HepG2 (cell line): Measurements from ENCODE around the gene CSTB. TPM values are rescaled to one million over a fixed set of nuclear protein-coding genes. Genes with fewer than 3 reads are reported as not detected.

Experiments used
- ATAC-seq: fragments of 200-7000 bp; cut with Tn5 transposase; 3 replicates; pipeline ENCODE4 v1.9.1; 2020; ENCODE audit warnings: mild to moderate bottlenecking, moderate library complexity
- BruUV-seq: library from RNA; stranded (reverse); fragments of 400-500 nt; replicated peaks from 2 replicates; lab custom pipeline; 2021; lab: Mats Ljungman, UMichigan
- CTCF ChIA-PET: fragments of 300-600 bp; formaldehyde crosslinking; extraction: SDS; loops from one replicate; lab custom pipeline; 2021; ENCODE audit warnings: low total read pairs, inconsistent platforms, low intra/inter-chr PET ratio; lab: Yijun Ruan, JAX
- POLR2A ChIA-PET: fragments of 350-600 bp; sonication (Branson Sonifier 250); formaldehyde crosslinking; loops from one replicate; lab custom pipeline; 2020; ENCODE audit warnings: antibody characterized with exemption, inconsistent platforms; lab: Yijun Ruan, JAX
- DNase-seq: peaks from one replicate; pipeline ENCODE4 v3.0.0-alpha.2; 2015; ENCODE audit warnings: low spot score
- FAIRE-seq: peaks from 3 replicates; lab custom pipeline; 2011; peaks lifted over from hg19 to GRCh38; lab: Jason Lieb, UNC
- H2AFZ ChIP-seq: one replicate; pipeline ENCODE4 v1.6.1; 2011; ENCODE audit warnings: low read length, inconsistent platforms
- H3K27ac ChIP-seq: fragments of 300-600 bp; 3 replicates; pipeline ENCODE4 v1.8.0; 2011; ENCODE audit warnings: mixed run types, mild to moderate bottlenecking, mixed read lengths, low read length, inconsistent platforms; ENCODE audit not compliant: insufficient read depth; ENCODE audit errors: extremely low read length
- H3K27me3 ChIP-seq, 2 experiments: fragments of 200-600 bp in 1 of 2; 2 replicates in 1 of 2; 3 replicates in 1 of 2; pipeline versions ENCODE4 v1.6.0 to v1.8.0; 2011; ENCODE audit warnings: low read length in 2 of 2, mild to moderate bottlenecking in 2 of 2, moderate library complexity in 2 of 2, inconsistent platforms in 1 of 2; ENCODE audit not compliant: insufficient read depth in 2 of 2, control insufficient read depth in 1 of 2
- H3K36me3 ChIP-seq, 2 experiments: fragments of 200-600 bp in 1 of 2; replicated peaks in 1 of 2; 2 replicates in 1 of 2; 3 replicates in 1 of 2; pipeline versions ENCODE4 v1.5.1 to v1.8.0; 2011; ENCODE audit warnings: low read length in 2 of 2, inconsistent platforms in 1 of 2; ENCODE audit not compliant: insufficient read depth in 2 of 2, control insufficient read depth in 1 of 2
- H3K4me1 ChIP-seq: 2 replicates; pipeline ENCODE4 v1.5.1; 2012; ENCODE audit warnings: low read length, inconsistent platforms; ENCODE audit not compliant: insufficient read depth
- H3K4me2 ChIP-seq: 2 replicates; pipeline ENCODE4 v1.6.0; 2011; ENCODE audit warnings: low read depth, low read length, inconsistent platforms
- H3K4me3 ChIP-seq, 3 experiments: fragments of 200-600 bp in 1 of 3; sonication (generic), shearing (Covaris generic) in 1 of 3; replicated peaks in 1 of 3; 2 replicates each; pipeline ENCODE4 v1.5.1; 2011 to 2016; ENCODE audit warnings: low read length in 3 of 3, inconsistent platforms in 2 of 3, low read depth in 2 of 3, mild to moderate bottlenecking in 2 of 3, control low read depth in 1 of 3, mixed read lengths in 1 of 3; ENCODE audit not compliant: insufficient read depth in 1 of 3
- H3K79me2 ChIP-seq: one replicate; pipeline ENCODE4 v1.6.1; 2011; ENCODE audit warnings: low read length, inconsistent platforms; ENCODE audit not compliant: insufficient read depth
- H3K9ac ChIP-seq: 2 replicates; pipeline ENCODE4 v1.6.0; 2011; ENCODE audit warnings: mild to moderate bottlenecking, low read depth, low read length, inconsistent platforms; ENCODE audit not compliant: insufficient read depth
- H3K9me3 ChIP-seq: 2 replicates; pipeline ENCODE4 v1.5.1; 2012; ENCODE audit warnings: mild to moderate bottlenecking, low read length
- H4K20me1 ChIP-seq: 2 replicates; pipeline ENCODE4 v1.6.0; 2011; ENCODE audit warnings: inconsistent platforms, mild to moderate bottlenecking, low read length, moderate library complexity; ENCODE audit not compliant: insufficient read depth
- FOXM1 ChIP-seq: sonication (generic); formaldehyde crosslinking; IDR thresholded peaks from 2 replicates; pipeline ENCODE4 v1.5.0; 2020; ENCODE audit warnings: missing genetic modification reagents
- MATR3 ChIP-seq: sonication (generic); formaldehyde crosslinking; IDR thresholded peaks from 2 replicates; pipeline ENCODE4 v1.4.0; 2020; ENCODE audit warnings: missing genetic modification reagents
- SP2 ChIP-seq: sonication (generic); formaldehyde crosslinking; IDR thresholded peaks from 2 replicates; pipeline ENCODE4 v1.5.1; 2020; ENCODE audit warnings: mild to moderate bottlenecking, missing genetic modification reagents
- TBL1XR1 ChIP-seq: fragments of 150-350 bp; IDR thresholded peaks from 2 replicates; pipeline ENCODE4 v1.6.1; 2014; ENCODE audit warnings: borderline replicate concordance, low read length; ENCODE audit not compliant: partially characterized antibody
- ZFX ChIP-seq: sonication (generic); formaldehyde crosslinking; IDR thresholded peaks from 2 replicates; pipeline ENCODE4 v1.4.0; 2020; ENCODE audit warnings: mild to moderate bottlenecking, low read depth, missing genetic modification reagents, moderate library complexity
- ZNF12 ChIP-seq: sonication (generic); formaldehyde crosslinking; IDR thresholded peaks from 2 replicates; pipeline ENCODE4 v1.5.0; 2020; ENCODE audit warnings: missing genetic modification reagents
- ZNF256 ChIP-seq: sonication (generic); formaldehyde crosslinking; conservative IDR thresholded peaks from 2 replicates; pipeline ENCODE4 v1.4.0; 2020; ENCODE audit warnings: missing genetic modification reagents
- ZNF343 ChIP-seq: sonication (generic); formaldehyde crosslinking; IDR thresholded peaks from 2 replicates; pipeline ENCODE4 v1.4.0; 2020; ENCODE audit warnings: mild to moderate bottlenecking, missing genetic modification reagents
- ZNF451 ChIP-seq: sonication (generic); formaldehyde crosslinking; IDR thresholded peaks from 2 replicates; pipeline ENCODE4 v1.5.0; 2020; ENCODE audit warnings: mild to moderate bottlenecking, missing genetic modification reagents
- WGBS: methylation state at CpG from one replicate; pipeline ENCODE4 v1.1.6; 2017; ENCODE audit warnings: low lambda C conversion rate; 5-methylcytosine and 5-hydroxymethylcytosine counted together
- in situ Hi-C: cut with HindIII; loops from 2 replicates; pipeline ENCODE4 v1.10.0; 2017; ENCODE audit warnings: low pct_unique_long_range_greater_than_20kb; ENCODE audit not compliant: extremely low pct_ligation_motif_present
- intact Hi-C: fragments of 100-400 bp; cut with micrococcal nuclease; formaldehyde crosslinking; loops from one replicate; pipeline ENCODE4 v1.10.0; 2022; ENCODE audit not compliant: unreplicated experiment
- polyA plus RNA-seq, 8 experiments: library from polyadenylated mRNA; depleted of rRNA in 3 of 8; stranded (reverse) in 7 of 8; unstranded in 1 of 8; fragments of >200 nt; fragmentation: Illumina TruSeq in 4 of 8; extraction: Trizol in 4 of 8; gene quantifications; 2 replicates each; pipeline versions ENCODE4 v1.2.1 to v1.2.3, GENCODE V29; 2011 to 2016; ENCODE audit warnings: low read depth in 4 of 8, missing spikeins in 1 of 8, mixed read lengths in 1 of 8; ENCODE audit not compliant: insufficient read depth in 1 of 8
- total RNA-seq, 5 experiments: library from RNA; depleted of rRNA; stranded (reverse); fragments of >200 nt; fragmentation: Illumina TruSeq; extraction: Trizol; gene quantifications; 2 replicates each; pipeline ENCODE4 v1.2.3, GENCODE V29; 2016; ENCODE audit warnings: low read depth in 1 of 5
- TF ChIP-seq, protein P1 (sequence below): sonication (generic); formaldehyde crosslinking; IDR thresholded peaks from 2 replicates; pipeline ENCODE4 v1.9.0; 2021; ENCODE audit warnings: missing genetic modification reagents, borderline replicate concordance
- TF ChIP-seq, protein P2 (sequence below), 2 experiments: sonication (generic) in 1 of 2; formaldehyde crosslinking in 1 of 2; IDR thresholded peaks; 2 replicates each; pipeline versions ENCODE4 v1.4.0 to v1.6.1; 2018 to 2020; ENCODE audit warnings: missing genetic modification reagents in 2 of 2, borderline replicate concordance in 1 of 2, low read depth in 1 of 2, mild to moderate bottlenecking in 1 of 2, missing biosample characterization in 1 of 2
- TF ChIP-seq, protein P3 (sequence below): sonication (generic); formaldehyde crosslinking; IDR thresholded peaks from 2 replicates; pipeline ENCODE4 v1.8.1; 2023; ENCODE audit warnings: mild to moderate bottlenecking, missing genetic modification reagents

CSTB gene
- total and polyA plus RNA-seq, 2 of the 13 experiments (the other 11 are each of a cell fraction or from before 2014, with no cell fraction given): 11.7 to 94.1 TPM

DNA sequence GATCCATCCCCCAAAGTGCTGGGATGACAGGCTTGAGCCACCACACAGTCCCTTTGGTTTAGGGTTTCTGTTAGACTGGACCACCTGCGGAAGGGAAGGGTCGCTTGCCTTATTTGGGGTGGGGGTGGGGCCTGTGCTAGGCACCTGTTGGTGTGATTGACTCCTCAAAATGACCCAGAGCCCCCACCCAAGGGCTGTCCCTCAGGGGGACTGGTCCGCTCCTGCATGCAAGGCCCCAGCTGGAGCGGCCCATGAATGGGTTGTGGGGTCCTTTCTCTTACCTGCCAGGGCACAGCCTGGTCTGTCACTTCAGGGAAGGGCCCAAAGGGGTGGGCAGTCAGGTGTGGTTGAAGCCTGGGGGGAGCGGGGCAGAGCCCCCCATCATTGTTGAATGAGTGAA is 1.8 kb upstream of the CSTB start:
- in situ Hi-C loops: no loop called here
- no peak overlapping the region for H2AFZ ChIP-seq
- peaks cover 76% of the 10 kb centered on the region for H3K4me1 ChIP-seq
- no peaks in the 10 kb centered on the region for H3K9me3 ChIP-seq
- H3K36me3 ChIP-seq: peaks cover 3 to 13% of the 10 kb centered on the region in 2 experiments; a peak in 3 of 5 replicates
- peak overlapping the region; percentile 17; the same call in 1 of the 2 replicates for H3K9ac ChIP-seq
- peak overlapping the region; percentile 61 for H3K4me2 ChIP-seq
- TF ChIP-seq, protein P1, sequence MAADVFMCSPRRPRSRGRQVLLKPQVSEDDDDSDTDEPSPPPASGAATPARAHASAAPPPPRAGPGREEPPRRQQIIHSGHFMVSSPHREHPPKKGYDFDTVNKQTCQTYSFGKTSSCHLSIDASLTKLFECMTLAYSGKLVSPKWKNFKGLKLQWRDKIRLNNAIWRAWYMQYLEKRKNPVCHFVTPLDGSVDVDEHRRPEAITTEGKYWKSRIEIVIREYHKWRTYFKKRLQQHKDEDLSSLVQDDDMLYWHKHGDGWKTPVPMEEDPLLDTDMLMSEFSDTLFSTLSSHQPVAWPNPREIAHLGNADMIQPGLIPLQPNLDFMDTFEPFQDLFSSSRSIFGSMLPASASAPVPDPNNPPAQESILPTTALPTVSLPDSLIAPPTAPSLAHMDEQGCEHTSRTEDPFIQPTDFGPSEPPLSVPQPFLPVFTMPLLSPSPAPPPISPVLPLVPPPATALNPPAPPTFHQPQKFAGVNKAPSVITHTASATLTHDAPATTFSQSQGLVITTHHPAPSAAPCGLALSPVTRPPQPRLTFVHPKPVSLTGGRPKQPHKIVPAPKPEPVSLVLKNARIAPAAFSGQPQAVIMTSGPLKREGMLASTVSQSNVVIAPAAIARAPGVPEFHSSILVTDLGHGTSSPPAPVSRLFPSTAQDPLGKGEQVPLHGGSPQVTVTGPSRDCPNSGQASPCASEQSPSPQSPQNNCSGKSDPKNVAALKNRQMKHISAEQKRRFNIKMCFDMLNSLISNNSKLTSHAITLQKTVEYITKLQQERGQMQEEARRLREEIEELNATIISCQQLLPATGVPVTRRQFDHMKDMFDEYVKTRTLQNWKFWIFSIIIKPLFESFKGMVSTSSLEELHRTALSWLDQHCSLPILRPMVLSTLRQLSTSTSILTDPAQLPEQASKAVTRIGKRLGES: no peak
- TF ChIP-seq MATR3 (CRISPR knock-in tag) (no peak), FOXM1 (CRISPR knock-in tag) (no peak), TBL1XR1 (no peak), ZNF256 (CRISPR knock-in tag) (no peak), ZNF451 (CRISPR knock-in tag) (no peak), SP2 (CRISPR knock-in tag) (no peak), ZNF12 (no peak), ZFX (CRISPR knock-in tag) (0 out of 2 replicates have a peak, but pooled peaks have one; percentile 18), ZNF343 (CRISPR knock-in tag) (no peak)
- TF ChIP-seq, protein P2, sequence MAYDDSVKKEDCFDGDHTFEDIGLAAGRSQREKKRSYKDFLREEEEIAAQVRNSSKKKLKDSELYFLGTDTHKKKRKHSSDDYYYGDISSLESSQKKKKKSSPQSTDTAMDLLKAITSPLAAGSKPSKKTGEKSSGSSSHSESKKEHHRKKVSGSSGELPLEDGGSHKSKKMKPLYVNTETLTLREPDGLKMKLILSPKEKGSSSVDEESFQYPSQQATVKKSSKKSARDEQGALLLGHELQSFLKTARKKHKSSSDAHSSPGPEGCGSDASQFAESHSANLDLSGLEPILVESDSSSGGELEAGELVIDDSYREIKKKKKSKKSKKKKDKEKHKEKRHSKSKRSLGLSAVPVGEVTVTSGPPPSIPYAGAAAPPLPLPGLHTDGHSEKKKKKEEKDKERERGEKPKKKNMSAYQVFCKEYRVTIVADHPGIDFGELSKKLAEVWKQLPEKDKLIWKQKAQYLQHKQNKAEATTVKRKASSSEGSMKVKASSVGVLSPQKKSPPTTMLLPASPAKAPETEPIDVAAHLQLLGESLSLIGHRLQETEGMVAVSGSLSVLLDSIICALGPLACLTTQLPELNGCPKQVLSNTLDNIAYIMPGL (CRISPR knock-in tag; IDR thresholded peaks at IDR 0.05; ENCODE audit: borderline replicate concordance in 1 of 2, low read depth in 1 of 2): 0 out of 4 replicates have a peak, but pooled peaks of 1 of the 2 experiments have one; percentile 4
- TF ChIP-seq, protein P3, sequence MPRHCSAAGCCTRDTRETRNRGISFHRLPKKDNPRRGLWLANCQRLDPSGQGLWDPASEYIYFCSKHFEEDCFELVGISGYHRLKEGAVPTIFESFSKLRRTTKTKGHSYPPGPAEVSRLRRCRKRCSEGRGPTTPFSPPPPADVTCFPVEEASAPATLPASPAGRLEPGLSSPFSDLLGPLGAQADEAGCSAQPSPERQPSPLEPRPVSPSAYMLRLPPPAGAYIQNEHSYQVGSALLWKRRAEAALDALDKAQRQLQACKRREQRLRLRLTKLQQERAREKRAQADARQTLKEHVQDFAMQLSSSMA (CRISPR knock-in tag): no peak
- no peak for FAIRE-seq
- H3K4me3 ChIP-seq: peak overlapping the region in 1 of 3 experiments; percentile 53; a peak in 3 of 6 replicates
- no TSS peak for BruUV-seq
- H4K20me1 ChIP-seq: no peaks in the 10 kb centered on the region
- H3K27ac ChIP-seq: no peak overlapping the region
- WGBS: 48% methylated on average over 3 of the region's 5 CpGs
- intact Hi-C loops: loop anchor here (10.0 kb wide), 1 partner anchor 73 kb away; no protein-coding TSS in a partner anchor
- ATAC-seq: no peak
- ChIA-PET POLR2A (no interaction called here), CTCF (no interaction called here)
- DNase-seq: no peak
- no peaks in the 10 kb centered on the region for H3K27me3 ChIP-seq
- peaks cover 12% of the 10 kb centered on the region for H3K79me2 ChIP-seq
